ENCODE measurements around the gene EIF3CL.
"Not testable (repeated sequence)": the region's sequence is repeated elsewhere in the genome, so short reads cannot be mapped to it uniquely, and the experiment has no call there.

Gene EIF3CL

GRCh38 chr16:28403220-28404072 lies at the start of gene EIF3CL:
EIF3CL (minus strand) TSS chr16:28403841; CDS start chr16:28403618, 223 bp downstream.
- DNase-seq (ENCODE audit: low spot score), result not testable (repeated sequence)

GRCh38 chr16:28447081-28447480 lies 43.4 kb upstream of the EIF3CL start:
- DNase-seq (ENCODE audit: low spot score), result not testable (repeated sequence)

GRCh38 chr16:28446388-28446787 lies 42.7 kb upstream of the EIF3CL start:
- DNase-seq (ENCODE audit: low spot score), result not testable (repeated sequence)

- not testable (repeated sequence) for DNase-seq (ENCODE audit: low spot score)
Measured at GRCh38 chr16:28443943-28444342, 40.3 kb upstream of the EIF3CL start.

GRCh38 chr16:28438899-28439298 lies 35.3 kb upstream of the EIF3CL start:
- DNase-seq (ENCODE audit: low spot score), result not testable (repeated sequence)

- not testable (repeated sequence) for DNase-seq (ENCODE audit: low spot score)
Measured at GRCh38 chr16:28435340-28435739, 31.7 kb upstream of the EIF3CL start.

- not testable (repeated sequence) for DNase-seq (ENCODE audit: low spot score)
Measured at GRCh38 chr16:28426060-28426680, 22.5 kb upstream of the EIF3CL start.

- not testable (repeated sequence) for DNase-seq (ENCODE audit: low spot score)
Measured at GRCh38 chr16:28421071-28421750, 17.6 kb upstream of the EIF3CL start.

- DNase-seq (ENCODE audit: low spot score), result not testable (repeated sequence)
Measured at GRCh38 chr16:28417033-28417432, 13.4 kb upstream of the EIF3CL start.

- not testable (repeated sequence) for DNase-seq (ENCODE audit: low spot score)
Measured at GRCh38 chr16:28414530-28414929, 10.9 kb upstream of the EIF3CL start.

- DNase-seq (ENCODE audit: low spot score), result not testable (repeated sequence)
Measured at GRCh38 chr16:28413585-28413984, 9.9 kb upstream of the EIF3CL start.

- DNase-seq (ENCODE audit: low spot score), result not testable (repeated sequence)
Measured at GRCh38 chr16:28392054-28392453, 11.6 kb downstream of the EIF3CL start.

- not testable (repeated sequence) for DNase-seq (ENCODE audit: low spot score)
Measured at GRCh38 chr16:28382177-28382867, 21.3 kb downstream of the EIF3CL start.

- not testable (repeated sequence) for DNase-seq (ENCODE audit: low spot score)
Measured at GRCh38 chr16:28377822-28378221, 25.8 kb downstream of the EIF3CL start.

- not testable (repeated sequence) for DNase-seq (ENCODE audit: low spot score)
Measured at GRCh38 chr16:28377108-28377625, 26.5 kb downstream of the EIF3CL start.

- not testable (repeated sequence) for DNase-seq (ENCODE audit: low spot score)
Measured at GRCh38 chr16:28375115-28375514, 28.5 kb downstream of the EIF3CL start.

GRCh38 chr16:28374281-28374680 lies 29.4 kb downstream of the EIF3CL start:
- DNase-seq (ENCODE audit: low spot score), result not testable (repeated sequence)

- DNase-seq (ENCODE audit: low spot score), result not testable (repeated sequence)
Measured at GRCh38 chr16:28367926-28368325, 35.7 kb downstream of the EIF3CL start.

GRCh38 chr16:28364268-28365173 lies 39.1 kb downstream of the EIF3CL start:
- DNase-seq (ENCODE audit: low spot score), result not testable (repeated sequence)

GRCh38 chr16:28363408-28363807 lies 40.2 kb downstream of the EIF3CL start, which contains the start of gene NPIPB6:
NPIPB6 (minus strand) TSS chr16:28363508; CDS start chr16:28362822, 686 bp downstream.
- not testable (repeated sequence) for DNase-seq (ENCODE audit: low spot score)
